GM12878 (cell line): ENCODE measurements around the gene PAX9. TPM values are rescaled to one million over a fixed set of nuclear protein-coding genes. Genes with fewer than 3 reads are reported as not detected.

ENCODE experiments used
- ATAC-seq: fragments of 200-7000 bp; cut with Tn5 transposase; 3 replicates; pipeline ENCODE4 v1.9.1; 2020; ENCODE audit warnings: mild to moderate bottlenecking, moderate library complexity
- BruUV-seq: library from RNA; stranded (reverse); fragments of 400-500 nt; replicated peaks from 2 replicates; lab custom pipeline; 2021; lab: Mats Ljungman, UMichigan
- CTCF ChIA-PET: fragments of 300-600 bp; sonication (Branson Sonifier 250); formaldehyde crosslinking; extraction: SDS; loops from one replicate; lab custom pipeline; 2021; ENCODE audit warnings: inconsistent platforms; lab: Yijun Ruan, JAX
- POLR2A ChIA-PET: fragments of 350-600 bp; formaldehyde crosslinking; extraction: SDS; loops from one replicate; lab custom pipeline; 2021; ENCODE audit warnings: inconsistent platforms; lab: Charles Lee
- RAD21 ChIA-PET: fragments of 300-600 bp; sonication (Branson Sonifier 250); formaldehyde crosslinking; loops from one replicate; lab custom pipeline; 2023; ENCODE audit warnings: antibody characterized with exemption; ENCODE audit not compliant: unreplicated experiment; lab: Charles Lee
- SMC1A ChIA-PET: fragments of 300-600 bp; sonication (Branson Sonifier 250); formaldehyde crosslinking; loops from one replicate; lab custom pipeline; 2023; ENCODE audit not compliant: unreplicated experiment, uncharacterized antibody; lab: Charles Lee
- DNase-seq: peaks from one replicate; pipeline ENCODE4 v3.0.0-alpha.2; 2011; ENCODE audit warnings: low read depth, low spot score
- FAIRE-seq: peaks from 3 replicates; lab custom pipeline; 2011; peaks lifted over from hg19 to GRCh38; lab: Jason Lieb, UNC
- H2AFZ ChIP-seq: 2 replicates; pipeline ENCODE4 v1.6.0; 2011; ENCODE audit warnings: low read depth, low read length, control low read depth; ENCODE audit not compliant: control insufficient read depth
- H3K27ac ChIP-seq: 2 replicates; pipeline ENCODE4 v1.5.1; 2011; ENCODE audit warnings: control low read depth; ENCODE audit not compliant: control insufficient read depth, insufficient read depth
- H3K27me3 ChIP-seq, 2 experiments: replicated peaks in 1 of 2; 2 replicates each; pipeline versions ENCODE4 v1.6.0 to v1.6.1; 2011; ENCODE audit warnings: low read length in 1 of 2; ENCODE audit not compliant: control insufficient read depth in 2 of 2, insufficient read depth in 2 of 2
- H3K36me3 ChIP-seq, 2 experiments: 2 replicates each; pipeline ENCODE4 v1.5.1; 2011; ENCODE audit warnings: low read length in 1 of 2; ENCODE audit not compliant: control insufficient read depth in 2 of 2, insufficient read depth in 2 of 2
- H3K4me1 ChIP-seq: 2 replicates; pipeline ENCODE4 v1.6.1; 2011; ENCODE audit warnings: mild to moderate bottlenecking, low read length, moderate library complexity, mixed read lengths; ENCODE audit not compliant: control insufficient read depth, insufficient read depth
- H3K4me2 ChIP-seq: 2 replicates; pipeline ENCODE4 v1.6.0; 2011; ENCODE audit warnings: control low read depth; ENCODE audit not compliant: control insufficient read depth, insufficient read depth
- H3K4me3 ChIP-seq: fragments of 200-600 bp; sonication (generic); 2 replicates; pipeline ENCODE4 v1.5.1; 2016
- H3K79me2 ChIP-seq: 2 replicates; pipeline ENCODE4 v1.6.0; 2011; ENCODE audit warnings: low read length; ENCODE audit not compliant: control insufficient read depth, insufficient read depth
- H3K9ac ChIP-seq: 2 replicates; pipeline ENCODE4 v1.8.0; 2011; ENCODE audit warnings: low read length, control low read depth, mixed read lengths; ENCODE audit not compliant: control insufficient read depth, insufficient read depth
- H3K9me3 ChIP-seq: replicated peaks from 3 replicates; pipeline ENCODE4 v1.5.1; 2011; ENCODE audit warnings: mild to moderate bottlenecking, low read length; ENCODE audit not compliant: control insufficient read depth, insufficient read depth
- H4K20me1 ChIP-seq: 2 replicates; pipeline ENCODE4 v1.6.0; 2011; ENCODE audit not compliant: control insufficient read depth, insufficient read depth
- ASH2L ChIP-seq: fragments of 300-600, 200-600 bp; sonication (generic); IDR thresholded peaks from 2 replicates; pipeline ENCODE4 v1.6.1; 2017; ENCODE audit warnings: low read depth, mild to moderate bottlenecking, borderline replicate concordance
- CHD2 ChIP-seq: IDR thresholded peaks from 2 replicates; pipeline ENCODE4 v1.6.1; 2011; ENCODE audit warnings: low read depth, low read length, improper control_type of control experiment, borderline replicate concordance
- LARP7 ChIP-seq: fragments of 450-650 bp; IDR thresholded peaks from 2 replicates; pipeline ENCODE4 v1.6.1; 2017; ENCODE audit warnings: mild to moderate bottlenecking
- RELA ChIP-seq: fragments of 450-650 bp; IDR thresholded peaks from 2 replicates; pipeline ENCODE4 v1.8.0; 2014; ENCODE audit warnings: borderline replicate concordance; ENCODE audit not compliant: partially characterized antibody
- REST ChIP-seq: IDR thresholded peaks from 2 replicates; pipeline ENCODE4 v1.6.1; 2012; ENCODE audit warnings: mild to moderate bottlenecking, low read depth, low read length
- TBL1XR1 ChIP-seq: IDR thresholded peaks from 2 replicates; pipeline ENCODE4 v1.6.1; 2012; ENCODE audit warnings: low read depth, low read length, improper control_type of control experiment
- ZNF207 ChIP-seq: fragments of 450-650 bp; IDR thresholded peaks from 2 replicates; pipeline ENCODE4 v1.6.1; 2014; ENCODE audit warnings: antibody characterized with exemption, mild to moderate bottlenecking, borderline replicate concordance
- WGBS: methylation state at CpG from one replicate; pipeline ENCODE4 v1.1.6; 2016; ENCODE audit warnings: low lambda C conversion rate; ENCODE audit not compliant: insufficient replicate concordance, insufficient coverage; ENCODE audit errors: missing lambda C conversion rate; 5-methylcytosine and 5-hydroxymethylcytosine counted together
- in situ Hi-C: fragments of 300-500 bp; cut with MboI; formaldehyde crosslinking; loops from 9 replicates; pipeline ENCODE4 v1.14.3; 2018; ENCODE audit warnings: mixed read lengths
- intact Hi-C: fragments of 100-400 bp; cut with micrococcal nuclease; formaldehyde crosslinking; loops from one replicate; pipeline ENCODE4 v1.14.2; 2022; ENCODE audit not compliant: unreplicated experiment
- polyA plus RNA-seq, 11 experiments: library from polyadenylated mRNA; depleted of rRNA in 4 of 11; unstranded in 6 of 11; stranded (reverse) in 5 of 11; fragments of >200 nt; fragmentation: Nextera tagmentation in 4 of 11; fragmentation: Illumina TruSeq in 1 of 11; extraction: Ambion mirVana in 4 of 11; extraction: Trizol in 1 of 11; gene quantifications; 1 replicate in 1 of 11; 2 replicates in 10 of 11; pipeline versions ENCODE4 v1.2.1 to v1.2.3, GENCODE V29; 2011 to 2016; ENCODE audit warnings: inconsistent platforms in 2 of 11, missing spikeins in 2 of 11, low read depth in 1 of 11
- total RNA-seq, 4 experiments: library from RNA; depleted of rRNA in 3 of 4; stranded (reverse); fragments of >200 nt in 3 of 4; fragmentation: Illumina TruSeq in 1 of 4; extraction: Trizol in 1 of 4; gene quantifications; 2 replicates each; pipeline versions ENCODE4 v1.2.1 to v1.2.3, GENCODE V29; 2013 to 2021

PAX9 gene
- total and polyA plus RNA-seq, 10 of the 15 experiments (the other 5 are each of a cell fraction or from before 2014, with no cell fraction given), result 0.03 to 8.2 (median 0.09) TPM; not detected in 3

GRCh38 chr14:36683083-36683724, 21.5 kb downstream of the PAX9 start:
- Histone ChIP-seq H3K27ac (no peak overlapping the region), H3K79me2 (no peaks in the 10 kb centered on the region), H2AFZ (no peak overlapping the region), H4K20me1 (no peaks in the 10 kb centered on the region), H3K4me3 (no peak overlapping the region), H3K36me3 (no peaks in the 10 kb centered on the region), H3K4me1 (no peaks in the 10 kb centered on the region), H3K9me3 (no peaks in the 10 kb centered on the region), H3K9ac (no peak overlapping the region), H3K4me2 (no peak overlapping the region), H3K27me3 (no peaks in the 10 kb centered on the region)
- BruUV-seq, result no TSS peak
- ChIA-PET SMC1A (interaction anchor here (1.0 to 1.1 kb wide), 2 partner anchors 19 to 148 kb away, joined by 3 read pairs; no protein-coding TSS in a partner anchor), CTCF (interaction anchor here (1.3 kb wide), 1 partner anchor 64 kb away, joined by 3 read pairs; no protein-coding TSS in a partner anchor), POLR2A (no interaction called here), RAD21 (no interaction called here)
- 16% methylated on average over 9 of the region's 9 CpGs for WGBS
- in situ Hi-C loops, result no loop called here
- intact Hi-C loops, result no loop called here
- ATAC-seq (no peak), FAIRE-seq (no peak), DNase-seq (no peak)
- TF ChIP-seq ASH2L, result no peak
- TF ChIP-seq ZNF207, result no peak
- no peak for TF ChIP-seq REST
- TF ChIP-seq LARP7, result no peak
- no peak for TF ChIP-seq RELA
- TF ChIP-seq CHD2, result no peak
- TF ChIP-seq TBL1XR1, result no peak
